GM06990 (cell line): ENCODE measurements around the gene LRRC72.
"Not testable (repeated sequence)": the region's sequence is repeated elsewhere in the genome, so short reads cannot be mapped to it uniquely, and the experiment has no call there.

Source experiments
- DNase-seq: peaks from one replicate; pipeline ENCODE4 v3.0.0-alpha.2; 2011; ENCODE audit not compliant: insufficient read length; ENCODE audit errors: extremely low read depth
- H3K27me3 ChIP-seq: replicated peaks from 2 replicates; pipeline ENCODE4 v1.6.0; 2011; ENCODE audit warnings: low read length; ENCODE audit not compliant: control insufficient read depth, insufficient read depth
- H3K36me3 ChIP-seq: 2 replicates; pipeline ENCODE4 v1.5.1; 2011; ENCODE audit warnings: low read length; ENCODE audit not compliant: control insufficient read depth, insufficient read depth
- H3K4me3 ChIP-seq: replicated peaks from 2 replicates; pipeline ENCODE4 v1.5.1; 2011; ENCODE audit warnings: low read depth, mild to moderate bottlenecking, control low read depth, low read length
- TF ChIP-seq, protein P1 (sequence below): IDR thresholded peaks from 2 replicates; pipeline ENCODE4 v1.5.1; 2011; ENCODE audit warnings: low read length, control low read depth, mild to moderate bottlenecking, inconsistent platforms; ENCODE audit not compliant: insufficient read depth, poor library complexity, severe bottlenecking

LRRC72 gene

DNA sequence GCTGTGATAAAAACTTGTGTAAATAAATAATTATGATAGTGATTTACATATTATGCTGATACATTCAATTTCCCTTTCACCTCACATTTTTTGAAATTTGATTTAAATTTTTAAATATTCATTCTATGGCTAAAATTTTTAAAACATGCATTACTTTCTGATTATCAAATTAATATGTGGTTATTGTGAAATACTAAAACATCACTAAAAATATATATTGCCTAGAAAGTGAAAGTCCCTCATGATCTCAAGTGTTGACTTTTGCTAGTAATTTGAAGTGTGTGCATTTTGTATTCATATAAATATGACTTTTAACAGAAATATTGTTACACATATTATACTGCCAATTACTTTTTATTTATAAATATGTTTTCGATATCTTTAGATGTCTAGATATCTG is 3.1 kb downstream of the LRRC72 start:
- Histone ChIP-seq H3K4me3 (no peak overlapping the region), H3K27me3 (no peaks in the 10 kb centered on the region), H3K36me3 (no peaks in the 10 kb centered on the region)
- TF ChIP-seq, protein P1, sequence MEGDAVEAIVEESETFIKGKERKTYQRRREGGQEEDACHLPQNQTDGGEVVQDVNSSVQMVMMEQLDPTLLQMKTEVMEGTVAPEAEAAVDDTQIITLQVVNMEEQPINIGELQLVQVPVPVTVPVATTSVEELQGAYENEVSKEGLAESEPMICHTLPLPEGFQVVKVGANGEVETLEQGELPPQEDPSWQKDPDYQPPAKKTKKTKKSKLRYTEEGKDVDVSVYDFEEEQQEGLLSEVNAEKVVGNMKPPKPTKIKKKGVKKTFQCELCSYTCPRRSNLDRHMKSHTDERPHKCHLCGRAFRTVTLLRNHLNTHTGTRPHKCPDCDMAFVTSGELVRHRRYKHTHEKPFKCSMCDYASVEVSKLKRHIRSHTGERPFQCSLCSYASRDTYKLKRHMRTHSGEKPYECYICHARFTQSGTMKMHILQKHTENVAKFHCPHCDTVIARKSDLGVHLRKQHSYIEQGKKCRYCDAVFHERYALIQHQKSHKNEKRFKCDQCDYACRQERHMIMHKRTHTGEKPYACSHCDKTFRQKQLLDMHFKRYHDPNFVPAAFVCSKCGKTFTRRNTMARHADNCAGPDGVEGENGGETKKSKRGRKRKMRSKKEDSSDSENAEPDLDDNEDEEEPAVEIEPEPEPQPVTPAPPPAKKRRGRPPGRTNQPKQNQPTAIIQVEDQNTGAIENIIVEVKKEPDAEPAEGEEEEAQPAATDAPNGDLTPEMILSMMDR, result no peak
- no peak for DNase-seq

- H3K4me3 ChIP-seq, result no peak overlapping the region
- DNase-seq, result no peak
- no peaks in the 10 kb centered on the region for H3K36me3 ChIP-seq
- TF ChIP-seq, protein P1, result no peak
- H3K27me3 ChIP-seq, result no peaks in the 10 kb centered on the region
Measured at GRCh38 chr7:16531707-16532106, 5.1 kb downstream of the LRRC72 start.

- Histone ChIP-seq H3K4me3 (no peak overlapping the region), H3K27me3 (no peaks in the 10 kb centered on the region), H3K36me3 (no peaks in the 10 kb centered on the region)
- no peak for DNase-seq
- TF ChIP-seq, protein P1, result no peak
Measured at GRCh38 chr7:16532272-16532671, 5.6 kb downstream of the LRRC72 start.

DNA sequence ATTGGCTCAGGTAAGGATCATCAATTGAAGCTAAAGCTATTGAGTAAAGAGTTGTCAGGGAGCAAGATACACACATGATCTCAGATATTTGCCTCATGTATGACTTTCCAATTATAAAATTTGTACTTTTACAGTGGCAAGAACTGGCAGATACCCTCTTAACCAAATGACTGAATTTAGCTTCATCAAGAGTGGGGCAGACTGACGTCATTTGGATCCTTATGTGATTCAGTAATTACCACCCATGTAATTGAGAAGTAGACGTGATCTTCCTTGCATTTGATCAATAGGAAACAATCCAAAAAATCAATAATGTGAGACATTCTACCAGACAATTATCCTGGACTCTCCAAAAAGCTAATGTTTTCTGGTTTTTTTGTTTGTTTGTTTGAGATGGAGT is 8.9 kb downstream of the LRRC72 start:
- TF ChIP-seq, protein P1, result no peak
- Histone ChIP-seq H3K4me3 (no peak overlapping the region), H3K27me3 (no peaks in the 10 kb centered on the region), H3K36me3 (no peaks in the 10 kb centered on the region)
- DNase-seq, result no peak

- not testable (repeated sequence) for H3K36me3 ChIP-seq, DNase-seq, H3K27me3 ChIP-seq, H3K4me3 ChIP-seq
Measured at GRCh38 chr7:16540559-16540958, 13.9 kb downstream of the LRRC72 start.

- Histone ChIP-seq H3K4me3 (no peak overlapping the region), H3K36me3 (no peaks in the 10 kb centered on the region), H3K27me3 (no peaks in the 10 kb centered on the region)
- TF ChIP-seq, protein P1, result no peak
- DNase-seq, result no peak
Measured at GRCh38 chr7:16542401-16542800, 15.8 kb downstream of the LRRC72 start.
